Smooth muscle cell (in vitro differentiated cells): ENCODE results near the gene GPC4. TPM values are rescaled to one million over a fixed set of nuclear protein-coding genes. Genes with fewer than 3 reads are reported as not detected.

Experiments
- DNase-seq: peaks from one replicate; lab custom pipeline; 2025; ENCODE audit not compliant: unreplicated experiment; lab: John Stamatoyannopoulos, UW
- H2AFZ ChIP-seq: fragments of 200-600 bp; sonication (generic); 2 replicates; pipeline ENCODE4 v1.6.0; 2016; ENCODE audit warnings: antibody characterized with exemption, low read depth, mild to moderate bottlenecking
- H3F3A ChIP-seq: fragments of 200-600 bp; sonication (generic); 2 replicates; pipeline ENCODE4 v1.6.0; 2017; ENCODE audit warnings: antibody characterized with exemption, low read depth
- H3K27ac ChIP-seq: fragments of 200-600 bp; sonication (generic); 2 replicates; pipeline ENCODE4 v1.5.1; 2016; ENCODE audit warnings: low read depth, mild to moderate bottlenecking
- H3K27me3 ChIP-seq: fragments of 200-600 bp; sonication (generic); 2 replicates; pipeline ENCODE4 v1.6.1; 2016; ENCODE audit warnings: low read depth, mild to moderate bottlenecking
- H3K36me3 ChIP-seq: fragments of 200-600 bp; sonication (generic); 2 replicates; pipeline ENCODE4 v1.5.1; 2016; ENCODE audit warnings: low read depth
- H3K4me1 ChIP-seq: fragments of 200-600 bp; sonication (generic); 2 replicates; pipeline ENCODE4 v1.5.1; 2016; ENCODE audit warnings: low read depth
- H3K4me2 ChIP-seq: fragments of 200-600 bp; sonication (generic); 2 replicates; pipeline ENCODE4 v1.6.0; 2016; ENCODE audit warnings: mild to moderate bottlenecking
- H3K4me3 ChIP-seq: fragments of 200-600 bp; sonication (generic); 2 replicates; pipeline ENCODE4 v1.5.1; 2016; ENCODE audit warnings: mild to moderate bottlenecking
- H3K79me2 ChIP-seq: fragments of 200-600 bp; sonication (generic); 2 replicates; pipeline ENCODE4 v1.6.0; 2016; ENCODE audit warnings: low read depth, mild to moderate bottlenecking
- H3K9ac ChIP-seq: fragments of 200-600 bp; sonication (generic); 2 replicates; pipeline ENCODE4 v1.6.0; 2016; ENCODE audit warnings: low read depth
- H3K9me3 ChIP-seq: fragments of 200-600 bp; sonication (generic); replicated peaks from 2 replicates; pipeline ENCODE4 v1.5.1; 2016; ENCODE audit warnings: low read depth
- H4K20me1 ChIP-seq: fragments of 200-600 bp; sonication (generic); 2 replicates; pipeline ENCODE4 v1.6.0; 2016; ENCODE audit warnings: low read depth
- CTCF ChIP-seq: fragments of 200-600 bp; sonication (generic); IDR thresholded peaks from 2 replicates; pipeline ENCODE4 v1.5.1; 2017; ENCODE audit warnings: borderline replicate concordance, mild to moderate bottlenecking, antibody characterized with exemption; ENCODE audit not compliant: insufficient read depth, poor library complexity, severe bottlenecking
- WGBS: methylation state at CpG from one replicate; pipeline ENCODE4 v1.1.7; 2016; ENCODE audit warnings: low lambda C conversion rate; 5-methylcytosine and 5-hydroxymethylcytosine counted together
- polyA plus RNA-seq: library from polyadenylated mRNA; unstranded; fragments of >200 nt; fragmentation: Nextera tagmentation; extraction: Ambion mirVana; gene quantifications from 2 replicates; pipeline ENCODE4 v1.2.1, GENCODE V29; 2016
- total RNA-seq: library from RNA; depleted of rRNA; stranded (reverse); fragments of >200 nt; gene quantifications from 2 replicates; pipeline ENCODE4 v1.2.3, GENCODE V29; 2014

Gene GPC4
- total and polyA plus RNA-seq, 2 experiments from 2014 or later = 36.4 to 36.7 TPM

GRCh38 chrX:133353233-133353632, 62.1 kb downstream of the GPC4 start:
- no peak overlapping the region for H3K4me2 ChIP-seq
- no peaks in the 10 kb centered on the region for H3K36me3 ChIP-seq
- H4K20me1 ChIP-seq = peaks cover 15% of the 10 kb centered on the region
- H3K79me2 ChIP-seq = no peaks in the 10 kb centered on the region
- DNase-seq = no peak
- TF ChIP-seq CTCF = no peak
- WGBS = 79% methylated on average over 2 of the region's 2 CpGs
- no peaks in the 10 kb centered on the region for H3K4me1 ChIP-seq
- no peaks in the 10 kb centered on the region for H3K9me3 ChIP-seq
- H3K27ac ChIP-seq = no peak overlapping the region
- no peak overlapping the region for H2AFZ ChIP-seq
- H3K9ac ChIP-seq = no peak overlapping the region
- no peaks in the 10 kb centered on the region for H3F3A ChIP-seq
- no peaks in the 10 kb centered on the region for H3K27me3 ChIP-seq
- no peak overlapping the region for H3K4me3 ChIP-seq

DNA sequence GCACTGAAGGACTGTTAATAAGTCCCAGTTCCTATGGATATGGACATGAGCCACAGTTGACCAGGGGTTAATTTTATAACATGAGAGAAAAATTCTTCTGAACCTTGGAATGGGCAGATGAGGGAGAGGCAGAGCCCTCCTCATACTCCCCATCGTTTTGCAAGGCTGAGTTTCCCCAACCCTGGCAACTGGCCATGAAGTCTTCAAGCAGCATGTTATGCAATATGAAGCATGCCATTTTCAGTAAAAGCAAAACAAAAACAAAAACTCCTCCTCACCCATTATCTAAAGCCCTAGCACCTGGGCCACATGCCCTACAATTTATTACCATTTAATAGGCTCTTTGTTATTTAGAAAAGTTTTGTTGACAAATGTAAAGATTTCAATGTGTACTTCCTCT, 64.5 kb downstream of the GPC4 start:
- TF ChIP-seq CTCF = no peak
- no peaks in the 10 kb centered on the region for H3K27me3 ChIP-seq
- peaks cover 25% of the 10 kb centered on the region for H4K20me1 ChIP-seq
- no peaks in the 10 kb centered on the region for H3K36me3 ChIP-seq
- no peak overlapping the region for H3K4me3 ChIP-seq
- no peak for DNase-seq
- H3K9me3 ChIP-seq = no peaks in the 10 kb centered on the region
- no peak overlapping the region for H3K4me2 ChIP-seq
- H3K79me2 ChIP-seq = no peaks in the 10 kb centered on the region
- H3F3A ChIP-seq = no peaks in the 10 kb centered on the region
- 25% methylated on average over 1 of the region's 1 CpG for WGBS
- H3K27ac ChIP-seq = no peak overlapping the region
- no peak overlapping the region for H2AFZ ChIP-seq
- no peak overlapping the region for H3K9ac ChIP-seq
- no peaks in the 10 kb centered on the region for H3K4me1 ChIP-seq

GRCh38 chrX:133346026-133346425, 69.3 kb downstream of the GPC4 start:
- no peak overlapping the region for H3K9ac ChIP-seq
- H3K4me2 ChIP-seq = no peak overlapping the region
- H3K4me3 ChIP-seq = no peak overlapping the region
- no peaks in the 10 kb centered on the region for H3F3A ChIP-seq
- DNase-seq = no peak
- no peaks in the 10 kb centered on the region for H3K79me2 ChIP-seq
- no peak overlapping the region for H2AFZ ChIP-seq
- H3K4me1 ChIP-seq = peaks cover 3% of the 10 kb centered on the region
- TF ChIP-seq CTCF = no peak
- H3K9me3 ChIP-seq = no peaks in the 10 kb centered on the region
- no peaks in the 10 kb centered on the region for H3K36me3 ChIP-seq
- 82% methylated on average over 3 of the region's 3 CpGs for WGBS
- no peaks in the 10 kb centered on the region for H3K27me3 ChIP-seq
- H4K20me1 ChIP-seq = peaks cover 33% of the 10 kb centered on the region
- no peak overlapping the region for H3K27ac ChIP-seq

DNA sequence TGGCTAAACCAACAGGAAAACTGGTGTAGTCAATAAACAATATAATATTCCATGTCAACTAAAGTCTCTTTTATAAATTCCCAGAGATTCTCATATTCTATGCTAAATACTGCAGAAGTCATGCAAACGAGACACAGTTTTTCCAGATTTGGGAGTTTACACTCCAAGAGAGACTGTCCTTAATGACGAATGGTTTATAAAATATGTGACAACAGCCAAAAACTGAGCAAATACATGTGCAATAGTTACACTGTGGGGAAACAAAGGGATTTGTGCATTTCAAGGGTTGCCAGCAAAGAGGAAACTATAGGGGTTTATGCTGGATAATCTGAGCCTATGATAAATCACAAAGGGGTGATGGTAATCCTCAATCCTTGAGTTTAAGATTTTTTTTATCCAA, 75.7 kb downstream of the GPC4 start:
- Histone ChIP-seq H3K4me3 (no peak overlapping the region), H3F3A (no peaks in the 10 kb centered on the region), H3K9me3 (no peaks in the 10 kb centered on the region), H3K4me1 (peaks cover 10% of the 10 kb centered on the region), H3K79me2 (no peaks in the 10 kb centered on the region), H3K4me2 (no peak overlapping the region), H3K27ac (no peak overlapping the region), H3K36me3 (no peaks in the 10 kb centered on the region), H2AFZ (no peak overlapping the region), H3K9ac (no peak overlapping the region), H3K27me3 (no peaks in the 10 kb centered on the region), H4K20me1 (peaks cover 10% of the 10 kb centered on the region)
- WGBS = 75% methylated on average over 2 of the region's 2 CpGs
- TF ChIP-seq CTCF = no peak
- no peak for DNase-seq
